HEK293 (cell line): Measurements from ENCODE around the gene DROSHA.

Experiments
- HOXC10 ChIP-seq: sonication (generic); formaldehyde crosslinking; IDR thresholded peaks from 2 replicates; pipeline ENCODE4 v1.8.1; 2023; ENCODE audit warnings: mild to moderate bottlenecking, missing genetic modification reagents
- MYNN ChIP-seq: fragments of 450-650 bp; formaldehyde crosslinking; IDR thresholded peaks from 2 replicates; pipeline ENCODE4 v1.5.1; 2016; ENCODE audit warnings: missing biosample characterization, missing genetic modification characterization, borderline replicate concordance
- PRDM6 ChIP-seq: fragments of 450-650 bp; formaldehyde crosslinking; IDR thresholded peaks from 2 replicates; pipeline ENCODE4 v1.5.1; 2017; ENCODE audit warnings: missing biosample characterization, missing genetic modification characterization
- REST ChIP-seq: fragments of 450-650 bp; formaldehyde crosslinking; IDR thresholded peaks from 2 replicates; pipeline ENCODE4 v1.5.1; 2016; ENCODE audit warnings: missing biosample characterization, missing genetic modification characterization
- TCF7L2 ChIP-seq: IDR thresholded peaks from 2 replicates; pipeline ENCODE4 v1.6.1; 2011; ENCODE audit warnings: low read depth, mild to moderate bottlenecking, inconsistent platforms, low read length, moderate library complexity, borderline replicate concordance
- ZBTB7A ChIP-seq: fragments of 450-650 bp; formaldehyde crosslinking; IDR thresholded peaks from 2 replicates; pipeline ENCODE4 v1.5.1; 2016; ENCODE audit warnings: low read depth, missing biosample characterization, missing genetic modification characterization
- ZNF274 ChIP-seq, 2 experiments: fragments of 200-500 bp in 1 of 2; fragments of 450-650 bp in 1 of 2; sonication (Bioruptor generic) in 1 of 2; formaldehyde crosslinking in 1 of 2; IDR thresholded peaks; 2 replicates each; pipeline versions ENCODE4 v1.5.1 to v1.6.1; 2014 to 2016; ENCODE audit warnings: borderline replicate concordance in 1 of 2, inconsistent platforms in 1 of 2, low read length in 1 of 2, missing biosample characterization in 1 of 2, missing genetic modification characterization in 1 of 2
- ZNF561 ChIP-seq: fragments of 450-650 bp; IDR thresholded peaks from 2 replicates; pipeline ENCODE4 v1.5.1; 2018; ENCODE audit warnings: missing biosample characterization, missing genetic modification characterization, borderline replicate concordance
- ZSCAN30 ChIP-seq: fragments of 450-650 bp; IDR thresholded peaks from 2 replicates; pipeline ENCODE4 v1.5.1; 2018; ENCODE audit warnings: missing biosample characterization, mild to moderate bottlenecking, missing genetic modification characterization, moderate library complexity
- TF ChIP-seq, protein P1 (sequence below): fragments of 450-650 bp; formaldehyde crosslinking; IDR thresholded peaks from 2 replicates; pipeline ENCODE4 v1.5.1; 2016; ENCODE audit warnings: missing biosample characterization, missing genetic modification characterization
- TF ChIP-seq, protein P2 (sequence below): fragments of 450-650 bp; formaldehyde crosslinking; IDR thresholded peaks from 2 replicates; pipeline ENCODE4 v1.5.1; 2017; ENCODE audit warnings: missing biosample characterization, missing genetic modification characterization

DNA sequence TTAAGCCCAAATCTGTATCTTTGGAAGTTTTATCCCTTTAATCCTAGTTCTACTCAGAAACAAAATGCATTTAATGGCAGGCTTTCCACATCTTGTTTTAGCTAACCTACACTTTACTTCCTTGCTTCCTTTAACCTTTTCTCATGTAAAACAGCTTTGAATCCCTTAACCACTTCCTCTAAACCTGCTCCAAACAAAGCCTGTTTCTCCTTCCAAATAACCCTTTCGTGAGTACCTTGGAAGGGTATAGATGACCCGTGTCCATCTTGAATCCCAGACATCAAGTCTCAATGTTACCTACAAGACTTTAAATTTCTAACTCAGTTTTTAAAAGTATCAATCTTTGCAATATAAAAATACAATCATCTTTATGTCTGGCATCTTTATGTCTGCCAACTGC lies 78.4 kb downstream of the DROSHA start:
- TF ChIP-seq ZBTB7A (no peak), ZNF274 (IDR thresholded peaks at IDR 0.05; ENCODE audit: low read length) (no peak), ZNF274 (tag by site-specific recombination; IDR thresholded peaks at IDR 0.05; ENCODE audit: borderline replicate concordance) (no peak), TCF7L2 (no peak), REST (tag by site-specific recombination) (no peak), MYNN (tag by site-specific recombination) (no peak), PRDM6 (tag by site-specific recombination) (no peak), HOXC10 (CRISPR knock-in tag) (no peak), ZNF561 (tag by site-specific recombination) (no peak), ZSCAN30 (tag by site-specific recombination) (no peak)
- TF ChIP-seq, protein P1, sequence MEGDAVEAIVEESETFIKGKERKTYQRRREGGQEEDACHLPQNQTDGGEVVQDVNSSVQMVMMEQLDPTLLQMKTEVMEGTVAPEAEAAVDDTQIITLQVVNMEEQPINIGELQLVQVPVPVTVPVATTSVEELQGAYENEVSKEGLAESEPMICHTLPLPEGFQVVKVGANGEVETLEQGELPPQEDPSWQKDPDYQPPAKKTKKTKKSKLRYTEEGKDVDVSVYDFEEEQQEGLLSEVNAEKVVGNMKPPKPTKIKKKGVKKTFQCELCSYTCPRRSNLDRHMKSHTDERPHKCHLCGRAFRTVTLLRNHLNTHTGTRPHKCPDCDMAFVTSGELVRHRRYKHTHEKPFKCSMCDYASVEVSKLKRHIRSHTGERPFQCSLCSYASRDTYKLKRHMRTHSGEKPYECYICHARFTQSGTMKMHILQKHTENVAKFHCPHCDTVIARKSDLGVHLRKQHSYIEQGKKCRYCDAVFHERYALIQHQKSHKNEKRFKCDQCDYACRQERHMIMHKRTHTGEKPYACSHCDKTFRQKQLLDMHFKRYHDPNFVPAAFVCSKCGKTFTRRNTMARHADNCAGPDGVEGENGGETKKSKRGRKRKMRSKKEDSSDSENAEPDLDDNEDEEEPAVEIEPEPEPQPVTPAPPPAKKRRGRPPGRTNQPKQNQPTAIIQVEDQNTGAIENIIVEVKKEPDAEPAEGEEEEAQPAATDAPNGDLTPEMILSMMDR: no peak
- TF ChIP-seq, protein P2, sequence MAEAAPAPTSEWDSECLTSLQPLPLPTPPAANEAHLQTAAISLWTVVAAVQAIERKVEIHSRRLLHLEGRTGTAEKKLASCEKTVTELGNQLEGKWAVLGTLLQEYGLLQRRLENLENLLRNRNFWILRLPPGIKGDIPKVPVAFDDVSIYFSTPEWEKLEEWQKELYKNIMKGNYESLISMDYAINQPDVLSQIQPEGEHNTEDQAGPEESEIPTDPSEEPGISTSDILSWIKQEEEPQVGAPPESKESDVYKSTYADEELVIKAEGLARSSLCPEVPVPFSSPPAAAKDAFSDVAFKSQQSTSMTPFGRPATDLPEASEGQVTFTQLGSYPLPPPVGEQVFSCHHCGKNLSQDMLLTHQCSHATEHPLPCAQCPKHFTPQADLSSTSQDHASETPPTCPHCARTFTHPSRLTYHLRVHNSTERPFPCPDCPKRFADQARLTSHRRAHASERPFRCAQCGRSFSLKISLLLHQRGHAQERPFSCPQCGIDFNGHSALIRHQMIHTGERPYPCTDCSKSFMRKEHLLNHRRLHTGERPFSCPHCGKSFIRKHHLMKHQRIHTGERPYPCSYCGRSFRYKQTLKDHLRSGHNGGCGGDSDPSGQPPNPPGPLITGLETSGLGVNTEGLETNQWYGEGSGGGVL (tag by site-specific recombination): no peak
